Fibroblast of mammary gland (primary cell): ENCODE data around the gene LDB1.

Experiments used
- DNase-seq: peaks from one replicate; pipeline ENCODE4 v3.0.0-alpha.2; 2010; ENCODE audit warnings: low read depth
- H3K4me3 ChIP-seq: 2 replicates; pipeline ENCODE4 v1.5.1; 2011; ENCODE audit warnings: low read depth, mild to moderate bottlenecking, low read length, moderate library complexity; ENCODE audit not compliant: control insufficient read depth
- TF ChIP-seq, protein P1 (sequence below): conservative IDR thresholded peaks from 2 replicates; pipeline ENCODE4 v1.5.1; 2011; ENCODE audit warnings: low read depth, low read length, inconsistent platforms; ENCODE audit not compliant: control insufficient read depth, insufficient read depth

Gene LDB1

DNA sequence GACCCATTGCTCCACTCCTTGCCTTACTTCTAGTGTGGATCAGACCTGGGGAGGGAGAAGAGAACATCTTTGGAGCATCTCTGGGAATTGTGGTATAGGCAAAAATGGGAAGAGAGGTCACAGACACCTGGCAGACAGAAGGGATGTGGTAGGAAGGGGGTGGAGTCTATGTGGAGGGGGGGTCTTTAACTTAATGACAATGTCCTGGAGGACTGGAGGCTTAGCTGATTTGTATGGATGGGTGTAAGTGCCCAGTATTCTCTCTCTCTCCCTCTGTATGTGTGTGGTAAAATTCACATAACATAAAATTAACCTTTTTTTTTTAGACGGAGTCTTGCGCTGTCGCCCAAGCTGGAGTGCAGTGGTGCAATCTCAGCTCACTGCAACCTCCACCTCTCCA is 3.1 kb upstream of the LDB1 start:
- TF ChIP-seq, protein P1, sequence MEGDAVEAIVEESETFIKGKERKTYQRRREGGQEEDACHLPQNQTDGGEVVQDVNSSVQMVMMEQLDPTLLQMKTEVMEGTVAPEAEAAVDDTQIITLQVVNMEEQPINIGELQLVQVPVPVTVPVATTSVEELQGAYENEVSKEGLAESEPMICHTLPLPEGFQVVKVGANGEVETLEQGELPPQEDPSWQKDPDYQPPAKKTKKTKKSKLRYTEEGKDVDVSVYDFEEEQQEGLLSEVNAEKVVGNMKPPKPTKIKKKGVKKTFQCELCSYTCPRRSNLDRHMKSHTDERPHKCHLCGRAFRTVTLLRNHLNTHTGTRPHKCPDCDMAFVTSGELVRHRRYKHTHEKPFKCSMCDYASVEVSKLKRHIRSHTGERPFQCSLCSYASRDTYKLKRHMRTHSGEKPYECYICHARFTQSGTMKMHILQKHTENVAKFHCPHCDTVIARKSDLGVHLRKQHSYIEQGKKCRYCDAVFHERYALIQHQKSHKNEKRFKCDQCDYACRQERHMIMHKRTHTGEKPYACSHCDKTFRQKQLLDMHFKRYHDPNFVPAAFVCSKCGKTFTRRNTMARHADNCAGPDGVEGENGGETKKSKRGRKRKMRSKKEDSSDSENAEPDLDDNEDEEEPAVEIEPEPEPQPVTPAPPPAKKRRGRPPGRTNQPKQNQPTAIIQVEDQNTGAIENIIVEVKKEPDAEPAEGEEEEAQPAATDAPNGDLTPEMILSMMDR, result no peak
- no peak overlapping the region for H3K4me3 ChIP-seq
- DNase-seq, result no peak

DNA sequence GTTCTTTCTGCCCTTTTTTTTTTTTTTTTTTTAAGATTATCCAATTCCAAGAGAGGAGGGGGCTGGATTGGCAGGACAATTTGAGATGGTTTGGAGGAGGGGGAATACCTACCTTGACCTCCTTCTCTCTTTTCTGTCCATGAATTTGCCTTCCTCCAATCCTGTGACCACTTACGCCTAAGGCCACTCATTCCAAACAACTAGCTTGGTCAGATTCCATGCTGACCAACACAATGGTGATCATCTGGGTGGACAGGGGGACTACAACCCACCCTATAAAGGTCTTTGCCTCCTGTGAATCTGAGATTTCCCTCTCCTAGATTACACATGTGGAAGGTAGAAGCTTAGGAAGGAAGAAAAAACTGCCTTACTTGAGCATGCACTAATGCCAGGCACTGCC is 2.3 kb upstream of the LDB1 start:
- H3K4me3 ChIP-seq, result no peak overlapping the region
- DNase-seq, result no peak
- TF ChIP-seq, protein P1, result no peak

DNA sequence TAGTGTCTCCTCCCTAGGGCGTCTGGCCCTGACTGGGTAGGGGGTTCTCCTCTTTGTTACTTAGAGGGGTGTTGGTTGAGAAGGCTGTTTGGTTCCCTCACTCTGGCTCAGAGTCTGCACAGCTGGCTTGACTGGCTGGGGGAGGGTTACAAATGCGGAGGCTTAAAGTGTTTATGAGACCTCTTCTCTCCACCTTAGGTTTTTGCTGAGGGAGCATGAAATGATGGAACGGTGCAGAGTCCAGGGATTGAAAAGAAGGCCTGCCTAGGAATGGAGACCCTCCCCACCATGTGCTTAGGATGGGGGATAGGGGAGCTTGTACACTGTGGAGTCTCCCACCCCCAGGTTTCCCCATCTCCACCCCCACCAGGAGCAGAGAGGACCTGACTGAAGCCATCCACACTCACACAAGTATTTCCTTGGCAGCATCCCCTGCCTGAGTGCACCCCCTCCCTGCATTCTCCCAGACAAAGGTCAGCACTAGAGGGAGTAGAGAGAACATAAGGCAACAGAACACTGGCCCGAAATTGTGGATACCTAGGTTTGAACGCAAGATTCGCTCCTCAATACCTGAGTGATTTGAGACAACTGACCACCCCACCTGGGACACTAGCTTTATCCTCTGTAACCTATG is 1.7 kb upstream of the LDB1 start:
- DNase-seq, result peak; percentile 25
- no peak overlapping the region for H3K4me3 ChIP-seq
- TF ChIP-seq, protein P1, result peak; percentile 22

DNA sequence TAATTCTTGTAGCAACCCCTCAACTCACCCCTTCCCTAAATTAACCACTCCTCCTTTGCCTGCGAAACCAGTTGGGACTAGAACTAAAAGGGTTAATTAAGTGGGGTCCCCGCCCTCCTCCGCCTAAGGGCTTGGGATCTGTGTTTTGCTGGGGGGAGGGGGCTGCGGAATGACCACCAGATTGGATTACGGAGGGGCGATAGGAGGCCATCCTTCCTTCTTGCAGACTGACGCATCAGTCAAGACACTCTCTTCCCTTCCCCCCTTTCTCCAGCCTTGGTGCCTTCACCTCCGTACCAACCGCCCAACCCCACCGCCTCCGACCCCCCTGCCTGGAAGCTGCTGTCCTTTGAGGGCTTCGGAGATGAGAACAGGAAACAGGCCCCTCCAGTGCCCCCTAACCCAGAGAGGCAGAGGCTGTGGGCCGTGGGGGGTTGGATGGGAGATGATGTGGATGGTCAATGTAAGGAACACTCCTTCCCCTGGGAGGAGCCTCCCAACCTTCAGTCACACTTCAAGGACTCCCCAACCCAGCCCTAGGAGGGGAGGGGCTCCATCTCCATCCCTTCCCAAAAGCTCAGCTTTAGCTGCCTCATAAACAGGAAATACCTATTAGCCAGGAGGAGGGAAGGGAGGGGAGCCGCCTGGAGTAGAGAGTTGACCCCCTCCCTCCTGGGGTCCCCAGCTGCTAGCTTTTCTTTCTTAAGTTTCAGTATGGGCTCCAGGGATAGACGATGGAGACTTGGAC is 997 bp upstream of the LDB1 start:
- DNase-seq, result peak; percentile 66
- H3K4me3 ChIP-seq, result peak overlapping the region; percentile 78
- TF ChIP-seq, protein P1, result no peak

DNA sequence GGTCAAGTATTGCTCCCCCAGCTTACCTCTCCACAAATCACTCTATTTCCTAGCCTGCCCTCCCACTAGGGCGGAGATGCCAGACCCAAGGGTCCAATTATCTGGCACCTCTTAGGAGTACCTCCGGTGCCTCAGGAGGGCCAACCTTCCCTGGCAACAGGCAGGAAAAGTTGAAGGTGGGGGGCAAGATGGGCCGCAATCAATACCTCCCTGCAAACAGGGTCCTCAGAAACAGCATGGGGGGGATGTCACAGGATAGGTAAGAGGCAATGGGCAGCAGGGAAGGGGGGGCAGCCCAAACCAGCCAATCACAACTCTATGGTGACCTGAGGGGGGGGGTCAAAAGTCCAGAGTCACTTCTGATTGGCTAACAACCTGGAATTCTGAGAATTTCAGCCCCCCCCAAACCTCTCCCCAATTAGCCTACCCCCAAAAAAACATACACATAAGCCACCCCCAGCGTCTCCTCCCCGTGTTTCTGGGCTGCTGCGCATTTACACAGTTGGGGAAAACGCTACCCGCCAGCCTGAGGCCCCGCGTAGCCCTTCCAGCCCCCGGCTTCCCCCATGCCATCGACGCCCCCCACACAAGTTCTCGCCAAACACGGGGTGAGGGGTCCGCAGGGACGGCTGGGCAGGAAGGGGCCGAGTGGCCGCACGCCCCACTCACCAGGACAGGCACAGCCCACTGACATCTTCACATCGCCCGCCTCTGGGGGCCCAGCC is 589 bp downstream of the LDB1 start:
- peak; percentile 41 for DNase-seq
- TF ChIP-seq, protein P1, result no peak

DNA sequence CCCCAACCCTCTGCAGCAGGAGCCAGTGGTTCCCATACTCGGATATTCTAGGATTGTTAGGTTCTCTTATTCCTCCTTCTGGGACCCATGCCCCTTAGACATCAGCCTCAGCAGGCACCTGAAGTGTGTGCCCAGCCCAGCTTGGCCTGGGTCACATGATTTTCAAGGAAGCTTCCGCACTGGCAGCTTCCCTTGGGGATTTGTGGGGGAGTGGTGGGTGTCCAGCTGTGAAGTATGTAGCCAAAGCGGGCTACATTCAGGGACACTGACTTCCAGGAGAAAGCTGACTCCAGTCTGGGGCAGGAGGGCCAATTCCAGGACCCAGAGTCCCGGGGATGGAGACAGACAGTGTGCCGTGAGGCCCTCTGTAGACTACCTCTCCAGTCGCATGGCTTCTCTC is 1.3 kb downstream of the LDB1 start:
- TF ChIP-seq, protein P1, result no peak
- DNase-seq, result peak; percentile 33

More for the DNA sequence above, 589 bp downstream of the LDB1 start:
- H3K4me3 ChIP-seq, result peak overlapping the region; percentile 78

More for the DNA sequence above, 1.3 kb downstream of the LDB1 start:
- H3K4me3 ChIP-seq, result peak overlapping the region; percentile 78
